Keratinocyte (primary cell): ENCODE data around the gene ARPC1B. TPM values are rescaled to one million over a fixed set of nuclear protein-coding genes. Genes with fewer than 3 reads are reported as not detected.

Experiments
- DNase-seq: peaks from one replicate; pipeline ENCODE4 v3.0.0-alpha.2; 2011; ENCODE audit warnings: low read depth, missing footprints, low spot score
- FAIRE-seq: peaks from 2 replicates; lab custom pipeline; 2011; peaks lifted over from hg19 to GRCh38; lab: Jason Lieb, UNC
- H2AFZ ChIP-seq: 2 replicates; pipeline ENCODE4 v1.6.0; 2012; ENCODE audit warnings: low read length, control low read depth, inconsistent platforms; ENCODE audit not compliant: control insufficient read depth
- H3K27ac ChIP-seq: 2 replicates; pipeline ENCODE4 v1.5.1; 2011; ENCODE audit warnings: low read length; ENCODE audit not compliant: control insufficient read depth, insufficient read depth
- H3K27me3 ChIP-seq: 3 replicates; pipeline ENCODE4 v1.6.0; 2011; ENCODE audit warnings: low read length; ENCODE audit not compliant: control insufficient read depth, insufficient read depth; ENCODE audit errors: extremely low read depth
- H3K36me3 ChIP-seq, 2 experiments: 2 replicates in 1 of 2; 3 replicates in 1 of 2; pipeline ENCODE4 v1.5.1; 2011; ENCODE audit warnings: low read length in 2 of 2, mild to moderate bottlenecking in 1 of 2; ENCODE audit not compliant: control insufficient read depth in 2 of 2, insufficient read depth in 2 of 2; ENCODE audit errors: extremely low read depth in 1 of 2
- H3K4me1 ChIP-seq: 3 replicates; pipeline ENCODE4 v1.5.1; 2011; ENCODE audit warnings: low read length; ENCODE audit not compliant: control insufficient read depth, insufficient read depth; ENCODE audit errors: extremely low read depth
- H3K4me2 ChIP-seq: 3 replicates; pipeline ENCODE4 v1.6.0; 2011; ENCODE audit warnings: low read depth, low read length; ENCODE audit not compliant: control insufficient read depth, insufficient read depth; ENCODE audit errors: extremely low read depth
- H3K4me3 ChIP-seq, 3 experiments: fragments of 200-600 bp in 1 of 3; sonication (generic) in 1 of 3; 2 replicates in 2 of 3; 3 replicates in 1 of 3; pipeline ENCODE4 v1.5.1; 2011 to 2016; ENCODE audit warnings: low read length in 3 of 3, mild to moderate bottlenecking in 3 of 3, control low read depth in 2 of 3, inconsistent platforms in 1 of 3, low read depth in 1 of 3, mixed read lengths in 1 of 3, mixed run types in 1 of 3, moderate library complexity in 1 of 3; ENCODE audit not compliant: control insufficient read depth in 2 of 3, insufficient read depth in 2 of 3; ENCODE audit errors: extremely low read depth in 1 of 3
- H3K79me2 ChIP-seq: 2 replicates; pipeline ENCODE4 v1.6.0; 2012; ENCODE audit warnings: low read length; ENCODE audit not compliant: control insufficient read depth, insufficient read depth
- H3K9ac ChIP-seq: 3 replicates; pipeline ENCODE4 v1.6.0; 2011; ENCODE audit warnings: low read length; ENCODE audit not compliant: control insufficient read depth, insufficient read depth; ENCODE audit errors: extremely low read depth
- H3K9me1 ChIP-seq: 3 replicates; pipeline ENCODE4 v1.6.0; 2011; ENCODE audit warnings: low read length; ENCODE audit not compliant: control insufficient read depth, insufficient read depth; ENCODE audit errors: extremely low read depth
- H3K9me3 ChIP-seq: 2 replicates; pipeline ENCODE4 v1.5.1; 2012; ENCODE audit warnings: low read depth, low read length; ENCODE audit not compliant: control insufficient read depth
- H4K20me1 ChIP-seq: 3 replicates; pipeline ENCODE4 v1.6.0; 2011; ENCODE audit warnings: low read length; ENCODE audit not compliant: control insufficient read depth, insufficient read depth; ENCODE audit errors: extremely low read depth
- EZH2 ChIP-seq: IDR thresholded peaks from one replicate; pipeline ENCODE4 v1.6.1; 2012; ENCODE audit warnings: inconsistent platforms, mild to moderate bottlenecking, low read length, moderate library complexity
- dilution Hi-C: fragments of 300-500 bp; cut with MboI; formaldehyde crosslinking; loops from one replicate; pipeline ENCODE4 v1.7.0; 2020; ENCODE audit warnings: low sequenced_read_pairs; ENCODE audit not compliant: extremely low pct_ligation_motif_present
- polyA plus RNA-seq, 5 experiments: library from polyadenylated mRNA; depleted of rRNA in 3 of 5; stranded (reverse) in 3 of 5; stranded (forward) in 1 of 5; unstranded in 1 of 5; fragments of >200 nt; gene quantifications; 1 replicate in 1 of 5; 2 replicates in 3 of 5; 3 replicates in 1 of 5; pipeline versions ENCODE4 v1.2.1 to v1.2.3, GENCODE V29; 2011 to 2012; ENCODE audit warnings: missing spikeins in 2 of 5, low read depth in 1 of 5, low replicate concordance in 1 of 5
- TF ChIP-seq, protein P1 (sequence below), 3 experiments: IDR thresholded peaks in 1 of 3; conservative IDR thresholded peaks in 1 of 3; optimal IDR thresholded peaks in 1 of 3; 2 replicates in 2 of 3; 3 replicates in 1 of 3; pipeline versions ENCODE3 to v1.5.1; 2011; ENCODE audit warnings: low read length in 3 of 3, mild to moderate bottlenecking in 3 of 3, moderate library complexity in 2 of 3, control low read depth in 1 of 3, inconsistent platforms in 1 of 3; ENCODE audit not compliant: insufficient read depth in 2 of 3; ENCODE audit errors: extremely low read depth in 1 of 3

Gene ARPC1B
- polyA plus RNA-seq, 1 donor (not counting 4 experiments of a cell fraction or from before 2014, with no cell fraction given) = 383 TPM

DNA sequence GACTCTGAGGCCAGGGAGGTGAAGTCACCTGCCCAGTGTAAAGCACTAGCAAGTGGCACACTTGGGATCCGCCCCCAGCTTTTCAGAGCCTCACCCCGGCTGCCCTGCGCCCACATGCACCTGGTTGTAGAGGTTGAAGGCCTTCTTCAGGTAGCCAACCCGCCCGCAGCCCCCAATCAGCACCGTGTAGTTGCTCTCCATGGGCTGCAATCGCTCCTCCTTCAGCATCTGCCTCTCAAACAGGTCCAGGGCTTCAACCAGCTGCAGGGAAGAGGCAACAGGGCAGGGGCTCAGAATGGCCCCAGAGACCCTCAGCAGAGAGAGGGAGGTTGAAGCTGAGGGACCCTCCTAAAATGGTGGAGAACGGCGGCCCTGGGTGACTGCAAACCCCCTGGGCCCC lies 58.6 kb downstream of the ARPC1B start:
- Histone ChIP-seq H3K9me3 (no peaks in the 10 kb centered on the region), H3K9me1 (no peaks in the 10 kb centered on the region), H4K20me1 (no peaks in the 10 kb centered on the region), H3K4me3 (no peak overlapping the region), H3K27ac (no peak overlapping the region), H3K79me2 (peaks cover 9% of the 10 kb centered on the region), H3K36me3 (peaks cover 16 to 20% of the 10 kb centered on the region in 2 experiments), H3K4me2 (no peak overlapping the region), H3K27me3 (no peaks in the 10 kb centered on the region), H2AFZ (no peak overlapping the region), H3K9ac (no peak overlapping the region), H3K4me1 (no peaks in the 10 kb centered on the region)
- TF ChIP-seq, protein P1, sequence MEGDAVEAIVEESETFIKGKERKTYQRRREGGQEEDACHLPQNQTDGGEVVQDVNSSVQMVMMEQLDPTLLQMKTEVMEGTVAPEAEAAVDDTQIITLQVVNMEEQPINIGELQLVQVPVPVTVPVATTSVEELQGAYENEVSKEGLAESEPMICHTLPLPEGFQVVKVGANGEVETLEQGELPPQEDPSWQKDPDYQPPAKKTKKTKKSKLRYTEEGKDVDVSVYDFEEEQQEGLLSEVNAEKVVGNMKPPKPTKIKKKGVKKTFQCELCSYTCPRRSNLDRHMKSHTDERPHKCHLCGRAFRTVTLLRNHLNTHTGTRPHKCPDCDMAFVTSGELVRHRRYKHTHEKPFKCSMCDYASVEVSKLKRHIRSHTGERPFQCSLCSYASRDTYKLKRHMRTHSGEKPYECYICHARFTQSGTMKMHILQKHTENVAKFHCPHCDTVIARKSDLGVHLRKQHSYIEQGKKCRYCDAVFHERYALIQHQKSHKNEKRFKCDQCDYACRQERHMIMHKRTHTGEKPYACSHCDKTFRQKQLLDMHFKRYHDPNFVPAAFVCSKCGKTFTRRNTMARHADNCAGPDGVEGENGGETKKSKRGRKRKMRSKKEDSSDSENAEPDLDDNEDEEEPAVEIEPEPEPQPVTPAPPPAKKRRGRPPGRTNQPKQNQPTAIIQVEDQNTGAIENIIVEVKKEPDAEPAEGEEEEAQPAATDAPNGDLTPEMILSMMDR (optimal IDR thresholded peaks at IDR 0.05 in 1 of 3, IDR thresholded peaks at IDR 0.05 in 1 of 3, conservative IDR thresholded peaks at IDR 0.05 in 1 of 3; ENCODE audit: extremely low read depth in 1 of 3, insufficient read depth in 2 of 3, low read length in 3 of 3) = no peak
- TF ChIP-seq EZH2 = no peak
- DNase-seq (no peak), FAIRE-seq (no peak)
- dilution Hi-C loops = no loop called here

DNA sequence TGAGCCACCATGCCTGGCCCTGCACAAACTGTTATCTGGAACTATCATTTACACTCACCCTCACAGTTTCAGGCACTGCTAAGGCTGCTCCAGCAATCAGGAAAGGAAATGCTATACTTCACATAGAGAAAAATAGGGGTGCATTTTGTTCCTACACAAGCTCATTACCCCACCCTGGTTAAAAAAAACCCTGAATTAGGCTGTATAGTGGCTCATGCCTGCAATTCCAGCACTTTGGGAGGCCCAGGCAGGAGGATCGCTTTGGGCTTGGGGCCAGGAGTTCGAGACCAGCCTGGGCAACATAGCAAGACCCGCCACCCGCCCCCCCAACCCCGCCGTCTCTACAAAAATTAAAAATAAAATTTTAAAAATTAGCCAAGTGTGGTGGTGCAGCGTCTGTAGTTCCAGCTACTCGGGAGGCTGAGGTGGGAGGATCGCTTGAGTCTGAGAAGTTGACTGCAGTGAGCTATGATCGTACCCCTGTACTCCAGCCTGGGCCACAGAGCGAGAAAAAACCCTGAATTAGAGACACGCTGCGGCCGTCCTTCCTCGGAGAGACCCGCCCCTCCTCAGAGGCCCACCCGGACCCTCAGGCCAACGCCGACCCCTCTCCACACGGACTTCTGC lies 63.5 kb downstream of the ARPC1B start:
- H3K79me2 ChIP-seq = peaks cover 36% of the 10 kb centered on the region

More for the DNA sequence above, 63.5 kb downstream of the ARPC1B start:
- H3K27ac ChIP-seq = peak overlapping the region; percentile 71
- peak overlapping the region; percentile 57 for H3K4me2 ChIP-seq
- H4K20me1 ChIP-seq = peaks cover 5% of the 10 kb centered on the region
- no peaks in the 10 kb centered on the region for H3K27me3 ChIP-seq
- H3K36me3 ChIP-seq = peaks cover 5 to 6% of the 10 kb centered on the region in 2 experiments
- H2AFZ ChIP-seq = peak overlapping the region; percentile 92
- H3K9me3 ChIP-seq = no peaks in the 10 kb centered on the region
- TF ChIP-seq EZH2 = no peak
- TF ChIP-seq, protein P1 (optimal IDR thresholded peaks at IDR 0.05 in 1 of 3, IDR thresholded peaks at IDR 0.05 in 1 of 3, conservative IDR thresholded peaks at IDR 0.05 in 1 of 3; ENCODE audit: extremely low read depth in 1 of 3, insufficient read depth in 2 of 3, low read length in 3 of 3) = no peak
- H3K9me1 ChIP-seq = no peaks in the 10 kb centered on the region
- FAIRE-seq (no peak), DNase-seq (no peak)
- H3K9ac ChIP-seq = peak overlapping the region; percentile 90
- H3K4me3 ChIP-seq = peak overlapping the region; percentile 89 to 99 (median 94)
- dilution Hi-C loops = no loop called here
- peaks cover 11% of the 10 kb centered on the region for H3K4me1 ChIP-seq
